ENCODE measurements around the gene RPGRIP1L. TPM values are rescaled to one million over a fixed set of nuclear protein-coding genes. Genes with fewer than 3 reads are reported as not detected.

Gene RPGRIP1L
- total and polyA plus RNA-seq, 8 donors = 1.1 to 6.8 (median 1.4) TPM; not detected in 1

DNA sequence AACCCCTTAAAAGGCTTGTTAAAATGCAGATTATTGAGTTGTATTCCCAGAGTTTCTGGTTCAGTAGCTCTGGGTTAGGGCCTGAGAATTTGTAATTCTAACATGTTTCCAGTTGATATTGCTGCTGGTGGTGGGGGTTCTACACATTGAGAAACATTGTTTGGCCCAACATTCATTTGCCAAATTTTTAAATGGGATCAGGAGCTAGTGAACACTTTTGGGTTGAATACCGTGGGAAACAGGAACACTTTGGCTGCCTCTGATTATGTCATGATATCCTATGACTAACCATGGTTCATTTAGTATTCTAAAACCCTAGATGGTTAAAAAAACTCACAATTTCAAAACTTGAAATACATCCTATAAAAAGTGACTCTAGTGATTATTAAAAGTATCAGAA is 89.3 kb downstream of the RPGRIP1L start:
- no peak for DNase-seq
- Histone ChIP-seq H3K27ac (no peak overlapping the region), H3K9me3 (no peaks in the 10 kb centered on the region), H3K4me1 (no peaks in the 10 kb centered on the region), H3K4me3 (no peak overlapping the region), H3K27me3 (no peaks in the 10 kb centered on the region), H3K36me3 (peaks cover 0 to 6% (median 2%) of the 10 kb centered on the region in 4 donors)
- 74 to 91% (median 89%) methylated on average over 1 of the region's 1 CpG for WGBS, 5 donors
- no peak for TF ChIP-seq EP300 (IDR thresholded peaks at IDR 0.05)
- TF ChIP-seq POLR2AphosphoS5 (IDR thresholded peaks at IDR 0.05) = no peak
- TF ChIP-seq, protein P1, sequence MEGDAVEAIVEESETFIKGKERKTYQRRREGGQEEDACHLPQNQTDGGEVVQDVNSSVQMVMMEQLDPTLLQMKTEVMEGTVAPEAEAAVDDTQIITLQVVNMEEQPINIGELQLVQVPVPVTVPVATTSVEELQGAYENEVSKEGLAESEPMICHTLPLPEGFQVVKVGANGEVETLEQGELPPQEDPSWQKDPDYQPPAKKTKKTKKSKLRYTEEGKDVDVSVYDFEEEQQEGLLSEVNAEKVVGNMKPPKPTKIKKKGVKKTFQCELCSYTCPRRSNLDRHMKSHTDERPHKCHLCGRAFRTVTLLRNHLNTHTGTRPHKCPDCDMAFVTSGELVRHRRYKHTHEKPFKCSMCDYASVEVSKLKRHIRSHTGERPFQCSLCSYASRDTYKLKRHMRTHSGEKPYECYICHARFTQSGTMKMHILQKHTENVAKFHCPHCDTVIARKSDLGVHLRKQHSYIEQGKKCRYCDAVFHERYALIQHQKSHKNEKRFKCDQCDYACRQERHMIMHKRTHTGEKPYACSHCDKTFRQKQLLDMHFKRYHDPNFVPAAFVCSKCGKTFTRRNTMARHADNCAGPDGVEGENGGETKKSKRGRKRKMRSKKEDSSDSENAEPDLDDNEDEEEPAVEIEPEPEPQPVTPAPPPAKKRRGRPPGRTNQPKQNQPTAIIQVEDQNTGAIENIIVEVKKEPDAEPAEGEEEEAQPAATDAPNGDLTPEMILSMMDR (IDR thresholded peaks at IDR 0.05) = no peak
- no peak for TF ChIP-seq POLR2A (IDR thresholded peaks at IDR 0.05)
- intact Hi-C loops (cut with DNase I; ENCODE audit: low total_unique reads) = no loop called here

DNA sequence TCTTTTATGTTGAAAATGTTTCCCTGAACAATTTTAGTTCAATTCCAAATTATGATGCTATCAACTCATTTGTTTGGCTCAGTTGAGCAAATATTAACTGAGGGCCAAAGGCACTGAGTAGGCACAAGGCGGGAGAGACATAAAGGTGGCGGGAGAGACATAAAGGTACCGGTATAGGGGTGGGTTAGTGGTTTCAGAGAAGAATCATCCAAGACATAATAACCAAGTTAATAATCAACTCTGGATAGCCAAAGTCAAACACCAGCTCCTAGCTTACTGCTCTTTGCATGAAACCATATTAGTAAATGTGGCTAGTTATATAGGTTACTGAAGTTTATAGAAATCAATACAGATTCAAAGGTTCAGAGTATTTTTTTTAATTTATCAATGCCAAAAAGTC is 91.7 kb downstream of the RPGRIP1L start:
- Histone ChIP-seq H3K36me3 (no peaks in the 10 kb centered on the region), H3K4me3 (no peak overlapping the region), H3K4me1 (no peaks in the 10 kb centered on the region), H3K27me3 (no peaks in the 10 kb centered on the region), H3K27ac (no peak overlapping the region), H3K9me3 (no peaks in the 10 kb centered on the region)
- intact Hi-C loops (cut with DNase I; ENCODE audit: low total_unique reads) = no loop called here
- WGBS, 5 donors = 41 to 76% (median 55%) methylated on average over 3 of the region's 3 CpGs
- no peak for TF ChIP-seq EP300 (IDR thresholded peaks at IDR 0.05)
- TF ChIP-seq, protein P1 (IDR thresholded peaks at IDR 0.05) = no peak
- no peak for TF ChIP-seq POLR2AphosphoS5 (IDR thresholded peaks at IDR 0.05)
- TF ChIP-seq POLR2A (IDR thresholded peaks at IDR 0.05) = no peak
- DNase-seq = no peak

DNA sequence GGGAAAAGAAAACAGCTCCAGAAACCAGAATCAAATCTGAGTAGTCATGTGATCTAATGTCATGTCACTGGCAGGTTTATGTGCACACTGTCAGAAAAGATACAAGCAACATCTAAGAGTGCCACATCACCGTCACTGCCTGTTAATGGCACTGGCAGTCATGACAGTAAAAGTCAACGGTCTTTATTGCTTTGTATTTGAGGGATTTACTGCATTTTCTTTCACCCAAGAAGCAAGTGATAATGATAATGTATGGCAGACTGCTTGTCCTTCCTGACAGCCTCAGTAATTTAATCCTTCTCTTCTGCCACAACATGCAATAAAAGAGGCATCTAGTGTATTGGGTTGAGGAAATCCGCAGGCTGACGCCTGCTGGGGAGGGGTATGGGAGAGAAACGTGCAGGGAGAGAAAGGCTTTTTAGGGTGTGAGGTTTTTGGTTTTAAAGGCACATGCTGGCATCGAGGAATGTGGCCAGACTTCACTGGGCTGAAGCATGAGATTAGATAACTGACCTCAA is 92.4 kb downstream of the RPGRIP1L start:
- Histone ChIP-seq H3K36me3 (no peaks in the 10 kb centered on the region), H3K4me1 (no peaks in the 10 kb centered on the region), H3K9me3 (no peaks in the 10 kb centered on the region), H3K27me3 (no peaks in the 10 kb centered on the region), H3K27ac (no peak overlapping the region), H3K4me3 (no peak overlapping the region)
- DNase-seq = no peak
- WGBS, 5 donors = 47 to 66% (median 57%) methylated on average over 6 of the region's 6 CpGs
- intact Hi-C loops (cut with DNase I; ENCODE audit: low total_unique reads) = no loop called here
- TF ChIP-seq POLR2AphosphoS5 (IDR thresholded peaks at IDR 0.05) (no peak), EP300 (IDR thresholded peaks at IDR 0.05) (no peak), POLR2A (IDR thresholded peaks at IDR 0.05) (no peak)
- TF ChIP-seq, protein P1 (IDR thresholded peaks at IDR 0.05) = no peak

DNA sequence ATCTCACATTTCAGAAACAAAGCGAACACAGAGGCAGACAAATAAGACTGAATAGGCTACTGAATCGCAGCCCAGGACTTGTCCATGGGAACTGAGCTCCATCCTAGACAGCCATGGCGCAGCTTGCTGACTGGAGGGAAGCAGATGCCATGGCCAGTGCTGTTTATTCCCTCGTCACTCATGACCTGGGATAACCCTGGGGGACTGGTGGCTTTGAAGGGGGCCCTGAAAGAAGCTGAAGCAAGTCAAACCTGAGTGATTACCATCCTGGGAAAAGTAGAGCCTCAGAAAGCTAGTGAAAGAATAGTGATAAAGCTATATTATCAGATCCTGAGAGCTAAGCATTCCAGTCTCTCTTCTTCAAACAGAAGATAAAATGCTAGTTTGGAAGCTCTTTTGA is 94.1 kb downstream of the RPGRIP1L start:
- no peak for TF ChIP-seq EP300 (IDR thresholded peaks at IDR 0.05)
- TF ChIP-seq, protein P1 (IDR thresholded peaks at IDR 0.05) = no peak
- no peak for TF ChIP-seq POLR2A (IDR thresholded peaks at IDR 0.05)
- TF ChIP-seq POLR2AphosphoS5 (IDR thresholded peaks at IDR 0.05) = no peak
- peaks cover 0 to 10% (median 2%) of the 10 kb centered on the region in 4 donors for H3K36me3 ChIP-seq
- H3K9me3 ChIP-seq = no peaks in the 10 kb centered on the region
- H3K27me3 ChIP-seq = no peaks in the 10 kb centered on the region
- WGBS, 5 donors = 93 to 98% (median 94%) methylated on average over 4 of the region's 4 CpGs
- H3K4me1 ChIP-seq = no peaks in the 10 kb centered on the region
- intact Hi-C loops (cut with DNase I; ENCODE audit: low total_unique reads) = no loop called here
- DNase-seq = no peak
- H3K4me3 ChIP-seq = no peak overlapping the region
- H3K27ac ChIP-seq = no peak overlapping the region
